HepG2 (cell line): ENCODE results near the gene HMGB2. TPM values are rescaled to one million over a fixed set of nuclear protein-coding genes. Genes with fewer than 3 reads are reported as not detected.

Experiments
- HNF4G ChIP-seq, 2 experiments: sonication (generic) in 1 of 2; formaldehyde crosslinking in 1 of 2; IDR thresholded peaks; 2 replicates each; pipeline versions ENCODE4 v1.4.0 to v1.6.1; 2011 to 2020; ENCODE audit warnings: borderline replicate concordance in 2 of 2, low read depth in 2 of 2, mild to moderate bottlenecking in 2 of 2, low read length in 1 of 2, missing genetic modification reagents in 1 of 2, moderate library complexity in 1 of 2
- MIXL1 ChIP-seq: IDR thresholded peaks from 2 replicates; pipeline ENCODE4 v1.6.1; 2016
- SALL2 ChIP-seq: sonication (generic); formaldehyde crosslinking; IDR thresholded peaks from 2 replicates; pipeline ENCODE4 v1.8.1; 2023; ENCODE audit warnings: mild to moderate bottlenecking, missing genetic modification reagents, inconsistent platforms
- SNAI1 ChIP-seq: sonication (generic); formaldehyde crosslinking; IDR thresholded peaks from 2 replicates; pipeline ENCODE4 v1.5.0; 2020; ENCODE audit warnings: mild to moderate bottlenecking, missing genetic modification reagents, borderline replicate concordance
- ZNF501 ChIP-seq: sonication (generic); formaldehyde crosslinking; IDR thresholded peaks from 2 replicates; pipeline ENCODE4 v1.5.1; 2020; ENCODE audit warnings: mild to moderate bottlenecking, moderate library complexity, missing genetic modification reagents
- ZNF556 ChIP-seq: sonication (generic); formaldehyde crosslinking; IDR thresholded peaks from 2 replicates; pipeline ENCODE4 v1.4.0; 2020; ENCODE audit warnings: mild to moderate bottlenecking, missing genetic modification reagents, borderline replicate concordance
- ZSCAN29 ChIP-seq: sonication (generic); formaldehyde crosslinking; conservative IDR thresholded peaks from 2 replicates; pipeline ENCODE4 v1.4.0; 2020; ENCODE audit warnings: mild to moderate bottlenecking, missing genetic modification reagents
- polyA plus RNA-seq, 8 experiments: library from polyadenylated mRNA; depleted of rRNA in 3 of 8; stranded (reverse) in 7 of 8; unstranded in 1 of 8; fragments of >200 nt; fragmentation: Illumina TruSeq in 4 of 8; extraction: Trizol in 4 of 8; gene quantifications; 2 replicates each; pipeline versions ENCODE4 v1.2.1 to v1.2.3, GENCODE V29; 2011 to 2016; ENCODE audit warnings: low read depth in 4 of 8, missing spikeins in 1 of 8, mixed read lengths in 1 of 8; ENCODE audit not compliant: insufficient read depth in 1 of 8
- total RNA-seq, 5 experiments: library from RNA; depleted of rRNA; stranded (reverse); fragments of >200 nt; fragmentation: Illumina TruSeq; extraction: Trizol; gene quantifications; 2 replicates each; pipeline ENCODE4 v1.2.3, GENCODE V29; 2016; ENCODE audit warnings: low read depth in 1 of 5
- TF ChIP-seq, protein P1 (sequence below), 2 experiments: sonication (generic) in 1 of 2; formaldehyde crosslinking in 1 of 2; IDR thresholded peaks; 2 replicates each; pipeline versions ENCODE4 v1.5.1 to v1.6.1; 2011 to 2020; ENCODE audit warnings: borderline replicate concordance in 1 of 2, low read depth in 1 of 2, low read length in 1 of 2, mild to moderate bottlenecking in 1 of 2, missing genetic modification reagents in 1 of 2, moderate library complexity in 1 of 2
- TF ChIP-seq, protein P2 (sequence below): IDR thresholded peaks from 2 replicates; pipeline ENCODE4 v1.6.1; 2016; ENCODE audit warnings: missing genetic modification reagents, missing compliant biosample characterization
- TF ChIP-seq, protein P3 (sequence below): sonication (generic); formaldehyde crosslinking; IDR thresholded peaks from 2 replicates; pipeline ENCODE4 v1.5.0; 2020; ENCODE audit warnings: mild to moderate bottlenecking, missing genetic modification reagents, borderline replicate concordance
- TF ChIP-seq, protein P4 (sequence below), 2 experiments: IDR thresholded peaks; 2 replicates each; pipeline ENCODE4 v1.6.1; 2011 to 2012; ENCODE audit warnings: low read length in 2 of 2, borderline replicate concordance in 1 of 2, low read depth in 1 of 2, mild to moderate bottlenecking in 1 of 2, moderate library complexity in 1 of 2

HMGB2 gene
- total and polyA plus RNA-seq, 2 of the 13 experiments (the other 11 are each of a cell fraction or from before 2014, with no cell fraction given) = 90.5 to 332 TPM

DNA sequence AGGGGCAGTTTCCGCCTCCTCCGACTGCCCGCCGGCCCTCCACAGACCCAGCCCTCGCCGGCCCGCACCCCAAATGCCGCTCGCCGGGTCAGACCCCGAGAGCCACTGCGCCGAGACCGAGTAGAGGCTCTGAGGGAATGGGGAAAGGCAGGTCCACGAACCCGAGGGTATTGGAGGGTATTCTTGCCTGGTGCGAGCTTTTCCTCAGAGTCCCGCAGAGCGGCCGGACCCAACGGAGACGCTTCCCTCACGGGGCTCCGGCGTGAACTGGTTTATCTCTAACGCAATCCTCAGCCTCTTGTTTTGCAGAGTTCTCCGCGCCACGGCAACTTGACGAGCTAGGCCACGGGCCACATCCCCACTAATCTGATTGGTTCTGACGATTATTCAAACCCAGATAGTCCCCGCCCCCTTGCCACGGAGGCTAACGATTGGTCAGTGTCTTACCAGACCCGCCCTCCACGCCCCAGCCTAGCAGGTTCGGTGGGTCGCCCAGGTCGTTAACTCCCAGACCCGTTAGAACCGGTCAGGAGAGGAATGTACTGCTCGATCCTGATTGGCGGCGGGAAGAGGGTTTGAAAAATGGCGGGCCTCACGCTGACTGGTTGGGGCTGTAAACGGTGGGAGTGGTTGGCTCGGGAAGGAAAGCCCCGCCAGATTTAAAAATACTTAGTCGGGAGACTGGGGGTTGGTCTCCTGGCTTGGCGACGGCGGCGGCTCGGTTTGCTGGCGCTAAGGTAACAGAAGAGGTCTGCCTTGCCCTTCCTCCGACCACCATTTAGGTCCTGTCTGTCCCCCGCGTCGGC lies at the start of gene HMGB2 (continued):
- TF ChIP-seq, protein P1, sequence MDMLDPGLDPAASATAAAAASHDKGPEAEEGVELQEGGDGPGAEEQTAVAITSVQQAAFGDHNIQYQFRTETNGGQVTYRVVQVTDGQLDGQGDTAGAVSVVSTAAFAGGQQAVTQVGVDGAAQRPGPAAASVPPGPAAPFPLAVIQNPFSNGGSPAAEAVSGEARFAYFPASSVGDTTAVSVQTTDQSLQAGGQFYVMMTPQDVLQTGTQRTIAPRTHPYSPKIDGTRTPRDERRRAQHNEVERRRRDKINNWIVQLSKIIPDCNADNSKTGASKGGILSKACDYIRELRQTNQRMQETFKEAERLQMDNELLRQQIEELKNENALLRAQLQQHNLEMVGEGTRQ (IDR thresholded peaks at IDR 0.05; ENCODE audit: low read depth, low read length) = peak; percentile 45
- TF ChIP-seq, protein P1 (CRISPR knock-in tag; IDR thresholded peaks at IDR 0.05; ENCODE audit: borderline replicate concordance) = peak; percentile 59; the same call in 1 of the 2 replicates
- TF ChIP-seq, protein P2, sequence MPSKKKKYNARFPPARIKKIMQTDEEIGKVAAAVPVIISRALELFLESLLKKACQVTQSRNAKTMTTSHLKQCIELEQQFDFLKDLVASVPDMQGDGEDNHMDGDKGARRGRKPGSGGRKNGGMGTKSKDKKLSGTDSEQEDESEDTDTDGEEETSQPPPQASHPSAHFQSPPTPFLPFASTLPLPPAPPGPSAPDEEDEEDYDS = peak; percentile 95
- TF ChIP-seq ZSCAN29 (CRISPR knock-in tag) = peak; percentile 15
- peak; percentile 58; the same call in 1 of the 2 replicates for TF ChIP-seq ZNF501 (CRISPR knock-in tag)
- TF ChIP-seq, protein P3, sequence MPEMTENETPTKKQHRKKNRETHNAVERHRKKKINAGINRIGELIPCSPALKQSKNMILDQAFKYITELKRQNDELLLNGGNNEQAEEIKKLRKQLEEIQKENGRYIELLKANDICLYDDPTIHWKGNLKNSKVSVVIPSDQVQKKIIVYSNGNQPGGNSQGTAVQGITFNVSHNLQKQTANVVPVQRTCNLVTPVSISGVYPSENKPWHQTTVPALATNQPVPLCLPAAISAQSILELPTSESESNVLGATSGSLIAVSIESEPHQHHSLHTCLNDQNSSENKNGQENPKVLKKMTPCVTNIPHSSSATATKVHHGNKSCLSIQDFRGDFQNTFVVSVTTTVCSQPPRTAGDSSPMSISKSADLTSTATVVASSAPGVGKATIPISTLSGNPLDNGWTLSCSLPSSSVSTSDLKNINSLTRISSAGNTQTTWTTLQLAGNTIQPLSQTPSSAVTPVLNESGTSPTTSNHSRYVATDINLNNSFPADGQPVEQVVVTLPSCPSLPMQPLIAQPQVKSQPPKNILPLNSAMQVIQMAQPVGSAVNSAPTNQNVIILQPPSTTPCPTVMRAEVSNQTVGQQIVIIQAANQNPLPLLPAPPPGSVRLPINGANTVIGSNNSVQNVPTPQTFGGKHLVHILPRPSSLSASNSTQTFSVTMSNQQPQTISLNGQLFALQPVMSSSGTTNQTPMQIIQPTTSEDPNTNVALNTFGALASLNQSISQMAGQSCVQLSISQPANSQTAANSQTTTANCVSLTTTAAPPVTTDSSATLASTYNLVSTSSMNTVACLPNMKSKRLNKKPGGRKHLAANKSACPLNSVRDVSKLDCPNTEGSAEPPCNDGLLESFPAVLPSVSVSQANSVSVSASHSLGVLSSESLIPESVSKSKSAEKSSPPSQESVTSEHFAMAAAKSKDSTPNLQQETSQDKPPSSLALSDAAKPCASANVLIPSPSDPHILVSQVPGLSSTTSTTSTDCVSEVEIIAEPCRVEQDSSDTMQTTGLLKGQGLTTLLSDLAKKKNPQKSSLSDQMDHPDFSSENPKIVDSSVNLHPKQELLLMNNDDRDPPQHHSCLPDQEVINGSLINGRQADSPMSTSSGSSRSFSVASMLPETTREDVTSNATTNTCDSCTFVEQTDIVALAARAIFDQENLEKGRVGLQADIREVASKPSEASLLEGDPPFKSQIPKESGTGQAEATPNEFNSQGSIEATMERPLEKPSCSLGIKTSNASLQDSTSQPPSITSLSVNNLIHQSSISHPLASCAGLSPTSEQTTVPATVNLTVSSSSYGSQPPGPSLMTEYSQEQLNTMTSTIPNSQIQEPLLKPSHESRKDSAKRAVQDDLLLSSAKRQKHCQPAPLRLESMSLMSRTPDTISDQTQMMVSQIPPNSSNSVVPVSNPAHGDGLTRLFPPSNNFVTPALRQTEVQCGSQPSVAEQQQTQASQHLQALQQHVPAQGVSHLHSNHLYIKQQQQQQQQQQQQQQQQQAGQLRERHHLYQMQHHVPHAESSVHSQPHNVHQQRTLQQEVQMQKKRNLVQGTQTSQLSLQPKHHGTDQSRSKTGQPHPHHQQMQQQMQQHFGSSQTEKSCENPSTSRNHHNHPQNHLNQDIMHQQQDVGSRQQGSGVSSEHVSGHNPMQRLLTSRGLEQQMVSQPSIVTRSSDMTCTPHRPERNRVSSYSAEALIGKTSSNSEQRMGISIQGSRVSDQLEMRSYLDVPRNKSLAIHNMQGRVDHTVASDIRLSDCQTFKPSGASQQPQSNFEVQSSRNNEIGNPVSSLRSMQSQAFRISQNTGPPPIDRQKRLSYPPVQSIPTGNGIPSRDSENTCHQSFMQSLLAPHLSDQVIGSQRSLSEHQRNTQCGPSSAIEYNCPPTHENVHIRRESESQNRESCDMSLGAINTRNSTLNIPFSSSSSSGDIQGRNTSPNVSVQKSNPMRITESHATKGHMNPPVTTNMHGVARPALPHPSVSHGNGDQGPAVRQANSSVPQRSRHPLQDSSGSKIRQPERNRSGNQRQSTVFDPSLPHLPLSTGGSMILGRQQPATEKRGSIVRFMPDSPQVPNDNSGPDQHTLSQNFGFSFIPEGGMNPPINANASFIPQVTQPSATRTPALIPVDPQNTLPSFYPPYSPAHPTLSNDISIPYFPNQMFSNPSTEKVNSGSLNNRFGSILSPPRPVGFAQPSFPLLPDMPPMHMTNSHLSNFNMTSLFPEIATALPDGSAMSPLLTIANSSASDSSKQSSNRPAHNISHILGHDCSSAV = no peak
- TF ChIP-seq SALL2 (CRISPR knock-in tag) = peak; percentile 28; the same call in 1 of the 2 replicates
- TF ChIP-seq, protein P4, sequence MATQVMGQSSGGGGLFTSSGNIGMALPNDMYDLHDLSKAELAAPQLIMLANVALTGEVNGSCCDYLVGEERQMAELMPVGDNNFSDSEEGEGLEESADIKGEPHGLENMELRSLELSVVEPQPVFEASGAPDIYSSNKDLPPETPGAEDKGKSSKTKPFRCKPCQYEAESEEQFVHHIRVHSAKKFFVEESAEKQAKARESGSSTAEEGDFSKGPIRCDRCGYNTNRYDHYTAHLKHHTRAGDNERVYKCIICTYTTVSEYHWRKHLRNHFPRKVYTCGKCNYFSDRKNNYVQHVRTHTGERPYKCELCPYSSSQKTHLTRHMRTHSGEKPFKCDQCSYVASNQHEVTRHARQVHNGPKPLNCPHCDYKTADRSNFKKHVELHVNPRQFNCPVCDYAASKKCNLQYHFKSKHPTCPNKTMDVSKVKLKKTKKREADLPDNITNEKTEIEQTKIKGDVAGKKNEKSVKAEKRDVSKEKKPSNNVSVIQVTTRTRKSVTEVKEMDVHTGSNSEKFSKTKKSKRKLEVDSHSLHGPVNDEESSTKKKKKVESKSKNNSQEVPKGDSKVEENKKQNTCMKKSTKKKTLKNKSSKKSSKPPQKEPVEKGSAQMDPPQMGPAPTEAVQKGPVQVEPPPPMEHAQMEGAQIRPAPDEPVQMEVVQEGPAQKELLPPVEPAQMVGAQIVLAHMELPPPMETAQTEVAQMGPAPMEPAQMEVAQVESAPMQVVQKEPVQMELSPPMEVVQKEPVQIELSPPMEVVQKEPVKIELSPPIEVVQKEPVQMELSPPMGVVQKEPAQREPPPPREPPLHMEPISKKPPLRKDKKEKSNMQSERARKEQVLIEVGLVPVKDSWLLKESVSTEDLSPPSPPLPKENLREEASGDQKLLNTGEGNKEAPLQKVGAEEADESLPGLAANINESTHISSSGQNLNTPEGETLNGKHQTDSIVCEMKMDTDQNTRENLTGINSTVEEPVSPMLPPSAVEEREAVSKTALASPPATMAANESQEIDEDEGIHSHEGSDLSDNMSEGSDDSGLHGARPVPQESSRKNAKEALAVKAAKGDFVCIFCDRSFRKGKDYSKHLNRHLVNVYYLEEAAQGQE (IDR thresholded peaks at IDR 0.05; ENCODE audit: borderline replicate concordance in 1 of 2, low read depth in 1 of 2, low read length in 2 of 2) = peak in 1 of 2 experiments; percentile 71; a peak in 1 of 4 replicates
- TF ChIP-seq SNAI1 (CRISPR knock-in tag) = no peak
- TF ChIP-seq ZNF556 (CRISPR knock-in tag) = 0 out of 2 replicates have a peak, but pooled peaks have one; percentile 23
- peak; percentile 40; the same call in 1 of the 2 replicates for TF ChIP-seq MIXL1
- no peak; the same call in 1 of the 2 replicates for TF ChIP-seq HNF4G (IDR thresholded peaks at IDR 0.05; ENCODE audit: borderline replicate concordance, low read depth, low read length)
- no peak for TF ChIP-seq HNF4G (CRISPR knock-in tag; IDR thresholded peaks at IDR 0.05; ENCODE audit: borderline replicate concordance, low read depth)
